ENCODE results near the gene S100A6.

The S100A6 gene

GRCh38 chr1:153493343-153493960 lies 42.3 kb downstream of the S100A6 start:
- DNase-seq = no peak

- DNase-seq = peak; percentile 91
Measured at GRCh38 chr1:153490272-153491051, 45.3 kb downstream of the S100A6 start.

DNA sequence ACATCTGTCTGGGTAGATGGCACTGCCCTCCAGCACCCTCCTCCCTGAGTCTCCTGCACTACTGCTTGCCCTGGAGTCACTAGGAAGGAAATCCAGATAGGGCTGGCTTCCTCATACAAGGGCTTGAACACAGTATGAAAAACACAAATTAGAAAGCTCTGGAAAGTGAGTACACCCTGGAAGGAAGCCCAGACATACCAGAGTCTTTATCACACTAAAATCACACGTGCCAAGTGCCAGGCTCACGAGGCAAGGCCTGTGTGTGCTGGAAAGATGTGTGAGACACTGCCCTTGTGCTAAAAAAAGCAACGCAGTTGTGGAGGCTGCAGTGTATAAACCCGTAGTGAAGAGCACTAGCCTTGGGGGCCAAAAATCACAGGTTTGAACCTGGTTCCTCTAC lies 47.1 kb downstream of the S100A6 start:
- peak; percentile 75 for DNase-seq

GRCh38 chr1:153487707-153488106 lies 48.1 kb downstream of the S100A6 start:
- DNase-seq = no peak

GRCh38 chr1:153485863-153486262 lies 49.9 kb downstream of the S100A6 start:
- peak; percentile 32 for DNase-seq
